ENCODE results near the gene ARFIP2. TPM values are rescaled to one million over a fixed set of nuclear protein-coding genes. Genes with fewer than 3 reads are reported as not detected.

ARFIP2 gene
- polyA plus RNA-seq, 3 donors: 65.5 to 74.7 (median 72.5) TPM

DNA sequence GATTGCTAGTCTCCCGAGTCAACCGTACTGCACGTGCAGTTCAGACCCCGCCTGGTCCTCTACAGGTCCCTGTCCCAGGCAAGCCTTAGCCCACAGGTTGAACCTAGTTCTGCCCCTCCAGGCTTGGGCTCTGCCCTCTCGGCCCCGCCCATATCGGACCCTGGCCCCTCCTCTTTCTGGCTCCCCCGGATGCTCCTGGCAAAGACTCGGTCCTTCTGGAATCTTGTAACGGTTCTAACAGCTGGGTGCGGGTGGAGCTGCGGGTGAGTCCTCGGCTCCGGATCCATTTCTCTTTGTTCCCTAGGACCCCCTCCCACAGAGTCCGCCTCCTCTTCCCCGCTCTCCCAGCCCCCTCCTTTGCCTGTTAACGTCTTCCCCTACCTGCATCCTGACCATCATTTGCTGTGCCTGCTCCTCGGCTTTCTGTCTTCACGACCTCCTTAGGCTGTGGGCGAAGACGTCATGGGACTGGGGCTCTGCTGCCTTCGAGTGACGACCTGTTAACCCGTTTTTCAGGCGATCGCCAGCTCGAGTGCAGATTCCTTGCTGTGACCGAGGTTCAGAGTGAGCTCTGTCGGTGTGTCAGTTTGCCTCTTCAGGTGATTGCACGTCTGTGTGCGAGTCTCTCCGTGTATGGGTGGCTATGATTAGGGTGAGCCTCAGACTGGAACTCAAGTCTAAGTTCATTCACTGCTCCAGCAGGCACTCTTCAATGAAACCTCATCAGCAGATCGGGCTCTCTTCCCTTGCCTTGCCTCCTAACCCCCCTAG is 16.1 kb upstream of the ARFIP2 start, which contains the start of gene DNHD1:
Gene DNHD1 (plus strand): TSS at position 212 of the 771 bp plus-strand sequence. CDS start 936 bp downstream, outside the sequence.
- DNase-seq (ENCODE audit: extremely low read depth in 1 of 11, low read depth in 9 of 11, low spot score in 4 of 11): no peak

DNA sequence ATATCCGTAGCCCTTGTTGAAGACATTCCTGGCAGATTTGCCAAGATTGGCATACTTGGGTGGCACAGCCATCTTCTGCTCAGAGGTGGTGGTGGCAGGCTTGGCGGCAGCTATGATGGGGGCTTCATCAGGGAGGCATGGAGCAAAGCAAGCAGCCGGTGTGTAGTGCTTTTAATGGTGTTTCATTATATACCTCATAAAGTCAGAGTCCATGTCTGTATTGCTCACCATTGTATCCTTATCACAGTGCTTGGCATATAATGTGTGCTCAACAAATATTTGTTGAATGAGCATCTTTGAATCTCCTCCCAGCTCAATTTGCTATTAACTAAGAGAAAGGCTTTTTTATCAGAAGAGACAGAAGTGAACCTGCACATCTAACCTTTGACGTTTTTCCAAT is 8.2 kb upstream of the ARFIP2 start:
- DNase-seq (ENCODE audit: extremely low read depth in 1 of 11, low read depth in 9 of 11, low spot score in 4 of 11): no peak

DNA sequence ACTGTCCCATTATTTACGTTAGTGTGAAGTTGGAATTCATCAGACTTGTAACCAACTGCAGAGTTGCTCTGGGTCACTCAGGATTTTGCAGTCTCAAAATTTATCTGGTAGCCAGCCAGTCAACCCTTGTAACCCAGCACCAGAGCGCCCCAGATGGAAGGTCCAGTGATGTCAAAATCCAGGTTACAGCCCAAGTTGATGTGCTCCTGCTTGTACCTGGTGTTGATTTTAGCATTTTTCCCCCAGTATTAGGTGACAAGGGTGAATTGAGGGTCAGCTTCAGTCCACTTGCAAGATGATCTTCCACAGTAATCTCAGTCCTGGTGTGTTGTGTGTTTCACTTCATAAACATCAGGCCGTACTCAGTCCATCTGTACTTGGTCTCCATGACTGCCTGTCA is 7.7 kb upstream of the ARFIP2 start:
- no peak for DNase-seq (ENCODE audit: extremely low read depth in 1 of 11, low read depth in 9 of 11, low spot score in 4 of 11)

DNA sequence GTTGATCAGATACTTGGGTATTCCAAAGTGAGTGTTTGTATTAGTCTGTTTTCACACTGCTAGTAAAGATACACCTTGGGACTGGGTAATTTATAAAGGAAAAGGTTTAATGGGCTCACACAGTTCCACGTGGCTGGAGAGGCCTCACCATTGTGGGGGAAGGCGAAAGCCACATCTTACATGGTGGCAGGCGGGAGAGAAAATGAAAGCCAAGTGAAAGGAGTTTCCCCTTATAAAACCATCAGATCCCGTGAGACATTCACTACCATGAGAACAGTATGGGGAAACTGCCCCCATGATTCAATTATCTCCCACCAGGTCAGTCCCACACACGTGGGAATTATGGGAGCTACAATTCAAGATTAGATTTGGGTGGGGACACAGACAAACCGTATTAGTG is 7.2 kb upstream of the ARFIP2 start:
- no peak for DNase-seq (ENCODE audit: extremely low read depth in 1 of 11, low read depth in 9 of 11, low spot score in 4 of 11)

DNA sequence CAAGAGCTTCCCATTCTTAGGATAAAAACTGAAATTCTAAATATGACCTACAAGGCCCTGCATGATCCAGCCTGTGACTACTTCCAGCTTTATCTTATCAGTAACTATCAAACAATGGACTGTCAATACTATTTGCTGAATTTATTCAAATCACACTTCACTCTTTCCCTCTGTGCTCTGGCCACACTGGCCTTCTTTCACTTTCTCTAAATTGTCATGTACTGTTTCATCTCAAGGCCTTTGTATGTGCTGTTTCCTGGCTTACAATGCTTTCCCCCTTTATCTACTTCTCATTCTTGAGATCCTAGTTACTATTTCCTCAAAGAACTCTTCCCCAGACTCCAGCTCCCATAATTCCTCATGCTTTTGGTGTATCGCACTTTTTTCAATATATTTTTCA is 5.8 kb upstream of the ARFIP2 start:
- no peak for DNase-seq (ENCODE audit: extremely low read depth in 1 of 11, low read depth in 9 of 11, low spot score in 4 of 11)

DNA sequence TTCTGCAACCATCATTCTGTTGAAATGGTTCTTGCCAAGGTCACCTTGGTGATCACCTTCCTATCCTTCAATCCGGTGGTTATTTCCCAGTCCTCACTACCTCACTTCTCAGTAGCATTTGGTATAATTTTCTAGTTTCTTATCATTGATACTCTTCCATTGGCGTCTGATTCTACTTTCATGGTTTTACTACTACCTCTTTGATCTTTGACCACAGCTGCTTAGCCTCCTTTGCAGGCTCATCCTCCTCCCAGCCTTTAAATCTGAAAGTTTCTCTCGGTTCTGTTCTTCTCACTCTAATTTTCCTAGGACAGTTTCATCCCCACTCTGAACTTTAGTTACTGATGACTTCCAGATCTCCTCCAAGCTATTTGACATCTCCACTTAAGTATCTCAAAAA is 5.1 kb upstream of the ARFIP2 start:
- no peak for DNase-seq (ENCODE audit: extremely low read depth in 1 of 11, low read depth in 9 of 11, low spot score in 4 of 11)

DNA sequence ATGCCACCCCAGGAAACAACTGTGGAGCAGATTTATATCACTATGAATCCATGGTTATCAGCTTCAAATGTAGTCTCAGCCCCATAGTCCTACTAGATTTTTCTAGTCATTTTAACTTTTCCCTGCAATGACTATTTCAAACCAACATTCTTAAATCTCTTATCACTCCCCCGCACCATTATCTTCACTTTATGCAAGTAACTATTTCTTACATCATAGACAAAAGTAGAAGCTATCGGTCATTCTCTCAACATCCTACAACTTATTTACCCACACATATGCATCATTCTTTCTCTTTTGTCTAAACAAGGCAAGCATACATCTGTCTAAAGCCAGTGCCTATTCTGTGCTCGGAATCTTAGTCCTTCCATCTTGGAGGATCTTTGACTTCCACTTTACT is 4.5 kb upstream of the ARFIP2 start:
- no peak for DNase-seq (ENCODE audit: extremely low read depth in 1 of 11, low read depth in 9 of 11, low spot score in 4 of 11)

DNA sequence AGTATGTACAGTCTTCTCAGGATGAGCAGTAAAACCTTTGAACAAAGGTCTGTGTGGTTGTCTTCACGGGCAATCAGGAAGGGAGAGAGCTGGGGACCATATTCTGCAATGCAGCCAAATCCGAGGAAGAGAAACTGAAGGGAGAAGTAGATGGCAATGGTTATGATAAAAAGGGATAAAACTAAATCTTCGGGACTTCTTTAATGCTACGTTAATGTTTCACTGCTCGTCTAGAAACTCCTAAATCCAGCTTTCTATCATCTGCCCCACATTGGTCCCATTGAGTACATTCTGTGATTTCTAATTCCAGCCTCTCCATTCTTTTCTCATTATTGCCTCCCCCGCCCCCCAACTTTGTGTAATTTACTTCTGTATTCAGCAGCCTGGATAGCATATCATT is 1.9 kb upstream of the ARFIP2 start:
- no peak for DNase-seq (ENCODE audit: extremely low read depth in 1 of 11, low read depth in 9 of 11, low spot score in 4 of 11)

DNA sequence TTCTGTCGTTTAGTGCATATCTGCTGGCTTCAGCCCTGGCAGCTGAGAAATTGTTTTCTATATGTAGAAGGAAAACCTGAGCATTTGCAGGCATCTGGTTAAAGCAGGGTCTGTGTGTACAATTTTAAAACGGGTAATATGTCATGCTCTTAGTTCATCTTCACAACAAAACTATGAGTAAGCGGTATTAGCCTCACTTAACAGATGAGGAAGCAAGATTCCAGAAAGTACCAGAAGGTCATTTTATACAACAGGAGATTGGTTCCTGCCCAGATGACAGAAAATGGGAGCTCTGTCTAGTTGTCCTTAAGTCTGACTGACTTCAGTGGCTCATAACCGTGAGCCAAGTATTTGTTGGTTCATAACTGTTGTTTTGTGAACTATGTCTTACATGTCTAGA is 1.3 kb upstream of the ARFIP2 start:
- no peak for DNase-seq (ENCODE audit: extremely low read depth in 1 of 11, low read depth in 9 of 11, low spot score in 4 of 11)

DNA sequence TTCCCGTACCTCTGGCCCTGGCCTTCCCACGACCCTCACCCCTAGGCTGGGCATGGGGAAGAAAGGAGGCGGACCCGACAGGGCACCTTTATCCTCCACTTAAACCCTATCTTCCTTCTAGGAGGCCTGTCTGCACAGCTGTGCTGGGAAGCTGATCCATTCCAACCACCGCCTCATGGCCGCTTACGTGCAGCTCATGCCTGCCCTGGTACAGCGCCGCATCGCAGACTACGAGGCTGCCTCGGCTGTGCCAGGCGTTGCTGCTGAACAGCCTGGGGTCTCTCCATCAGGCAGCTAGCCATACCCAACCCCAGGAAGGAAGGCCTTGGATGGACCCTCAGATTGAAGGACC is 769 bp upstream of the ARFIP2 start:
- no peak for DNase-seq (ENCODE audit: extremely low read depth in 1 of 11, low read depth in 9 of 11, low spot score in 4 of 11)

DNA sequence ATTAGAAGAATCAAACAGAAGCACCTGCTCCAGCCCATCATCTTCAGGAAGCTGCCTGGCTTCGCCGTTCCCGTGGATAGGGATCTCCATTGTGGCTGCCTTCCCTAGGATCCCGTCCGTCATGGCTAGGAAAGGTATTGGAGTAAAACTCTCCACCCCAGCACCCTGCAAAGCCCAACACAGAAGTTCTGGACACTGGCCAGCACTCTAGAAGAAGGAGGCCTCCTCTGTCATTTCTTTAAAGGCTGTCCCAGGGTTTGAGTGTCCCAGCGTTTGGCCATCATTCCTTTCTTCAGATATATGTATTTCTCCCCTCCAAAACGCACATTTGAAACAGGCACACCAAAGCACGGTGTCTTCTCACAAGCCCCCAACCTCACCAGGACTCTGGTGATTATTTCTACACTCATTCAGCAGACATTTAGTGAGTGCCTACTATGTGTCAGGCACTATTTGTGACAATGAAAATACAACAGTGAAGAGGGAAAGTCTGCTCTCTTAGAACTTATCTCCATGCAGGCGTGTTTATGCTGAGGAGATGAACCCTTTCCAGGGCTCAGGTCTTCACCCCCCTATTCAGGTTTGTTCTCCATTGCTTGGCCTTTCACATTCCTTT is 724 bp downstream of the ARFIP2 start:
- DNase-seq (ENCODE audit: extremely low read depth in 1 of 11, low read depth in 9 of 11, low spot score in 4 of 11): no peak

DNA sequence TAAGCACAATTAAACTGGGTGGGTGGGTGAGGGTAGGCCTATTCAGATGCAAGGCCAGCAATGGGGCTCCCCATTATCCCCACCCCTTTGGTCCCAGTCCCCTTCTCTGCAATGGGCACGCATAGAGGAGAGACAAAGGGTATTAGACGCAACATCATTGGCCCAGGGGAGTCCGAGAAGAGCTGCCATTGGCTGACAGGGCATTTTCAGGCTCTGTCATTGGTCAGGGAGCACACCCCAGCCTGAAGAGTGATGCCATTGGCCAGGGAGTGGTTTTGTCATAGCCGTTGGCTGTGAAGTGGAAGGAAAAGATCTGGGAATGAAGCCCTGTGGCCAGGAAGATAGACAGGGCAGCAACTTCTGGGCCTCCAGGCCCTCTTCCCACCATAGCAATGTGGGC is 4.6 kb downstream of the ARFIP2 start:
- no peak for DNase-seq (ENCODE audit: extremely low read depth in 1 of 11, low read depth in 9 of 11, low spot score in 4 of 11)

DNA sequence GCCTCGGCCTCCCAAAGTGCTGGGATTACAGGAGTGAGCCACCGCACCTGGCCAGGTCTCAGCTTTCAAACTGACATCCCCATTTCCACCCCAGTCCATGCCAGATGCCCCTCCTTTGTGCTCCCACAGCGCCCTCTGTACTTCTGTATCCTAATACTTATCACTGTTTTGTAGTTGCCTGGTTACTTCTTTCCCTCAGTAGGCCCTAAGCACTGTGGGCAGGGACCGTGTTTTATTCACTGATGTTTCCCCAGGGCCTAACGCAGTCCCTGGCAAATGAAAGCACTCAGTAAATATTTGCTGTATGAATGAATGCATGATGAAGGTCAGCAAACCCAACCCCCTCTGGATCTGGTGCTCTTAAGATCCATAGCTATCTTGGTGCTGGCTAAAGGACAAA is 5.2 kb downstream of the ARFIP2 start:
- DNase-seq (ENCODE audit: extremely low read depth in 1 of 11, low read depth in 9 of 11, low spot score in 4 of 11): no peak

DNA sequence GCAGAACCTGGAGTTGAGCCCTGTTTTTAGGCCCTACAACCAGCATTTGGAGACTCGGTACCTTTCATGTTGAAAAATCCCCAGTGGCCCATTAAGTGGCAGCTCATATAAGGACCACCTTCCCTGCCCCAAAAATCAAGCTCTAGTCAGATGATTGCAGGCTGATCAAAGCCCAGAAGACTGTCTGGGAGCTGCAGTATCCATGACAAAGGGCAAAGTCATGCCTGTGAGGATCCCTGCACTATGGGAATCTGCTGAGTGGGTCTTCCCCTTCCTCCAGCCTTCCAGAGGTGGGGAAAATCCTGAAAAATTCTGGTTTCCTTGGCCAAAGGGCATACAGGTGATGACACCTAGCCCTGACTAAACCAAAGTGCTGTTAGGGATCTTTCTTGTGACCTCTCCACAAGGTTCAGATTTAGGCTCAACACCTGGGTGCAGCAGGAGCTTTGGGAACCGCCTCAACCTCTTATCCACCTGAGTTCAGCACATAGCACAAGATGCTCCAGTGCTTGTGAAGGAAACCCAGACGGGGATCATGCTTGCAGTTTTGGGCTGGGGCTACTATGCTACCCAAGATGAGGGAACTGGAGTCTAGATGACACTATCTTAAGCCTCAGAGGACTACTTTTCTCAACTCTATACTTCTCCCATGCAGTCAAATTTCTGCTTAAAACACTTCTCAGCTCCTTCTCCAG is 6.2 kb downstream of the ARFIP2 start:
- DNase-seq (ENCODE audit: extremely low read depth in 1 of 11, low read depth in 9 of 11, low spot score in 4 of 11): no peak

DNA sequence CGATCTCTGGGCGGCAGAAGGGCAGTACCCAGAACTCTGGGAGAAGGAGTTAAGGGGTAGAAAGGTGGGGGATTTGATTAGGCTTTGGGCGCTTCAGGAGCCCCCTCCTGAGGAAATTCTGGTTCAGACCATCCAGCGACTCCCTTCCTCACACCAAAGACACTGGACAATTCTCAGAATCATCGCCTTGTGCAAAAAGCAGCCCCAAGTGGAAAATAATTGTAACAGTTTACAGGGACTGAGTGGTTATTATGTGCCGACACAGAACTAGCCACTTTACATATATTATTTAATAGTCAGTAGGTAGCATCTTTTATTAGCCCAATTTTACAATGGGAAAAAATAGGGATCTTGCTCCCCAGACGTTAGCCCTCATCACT is 6.7 kb downstream of the ARFIP2 start:
- no peak for DNase-seq (ENCODE audit: extremely low read depth in 1 of 11, low read depth in 9 of 11, low spot score in 4 of 11)

DNA sequence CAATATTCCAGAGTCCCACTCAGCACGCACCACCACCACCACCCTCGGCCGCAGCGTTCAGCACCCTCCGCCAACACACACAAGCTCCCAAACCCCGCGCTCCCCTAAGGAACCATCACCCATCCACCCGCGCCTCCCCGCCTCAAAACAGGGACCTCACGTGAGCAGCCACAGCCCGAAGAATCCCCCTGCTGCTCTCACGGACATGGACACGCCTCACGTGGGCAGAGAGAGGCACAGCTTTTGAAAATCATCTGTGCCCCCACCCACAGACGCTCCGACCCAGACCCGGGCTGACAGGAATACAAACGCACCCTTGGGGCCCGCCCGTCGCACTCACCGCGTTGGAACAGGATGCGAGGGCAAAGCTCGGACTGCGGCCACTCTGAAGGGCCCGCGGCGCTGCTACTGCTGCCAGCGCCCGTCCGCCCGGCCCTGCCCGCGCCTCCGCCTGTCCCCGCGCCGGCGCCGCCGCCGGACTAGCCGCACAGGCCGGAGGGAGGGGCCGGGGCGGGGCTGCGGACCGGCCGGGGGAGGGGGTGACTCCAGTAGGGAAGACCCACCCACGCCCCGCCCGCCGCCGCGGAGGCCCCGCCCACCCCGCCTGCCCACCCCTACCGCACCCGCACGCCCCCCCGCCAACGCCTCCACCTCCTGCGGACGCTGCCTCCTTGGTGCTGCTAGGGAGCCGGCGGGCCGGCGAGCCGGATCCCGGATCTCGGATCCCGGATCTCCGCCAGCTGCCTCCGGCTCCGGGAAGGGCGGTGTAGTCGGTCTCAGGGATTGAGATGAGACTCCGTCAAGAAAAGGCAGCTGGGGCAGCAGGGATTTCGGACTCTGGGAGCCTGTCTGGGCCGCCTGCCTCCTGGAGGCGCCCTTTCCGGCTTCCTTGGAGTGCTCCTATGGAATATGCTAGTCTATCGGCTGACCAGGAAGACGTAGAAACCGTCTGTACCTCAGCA is 7.4 kb downstream of the ARFIP2 start, which contains the start of gene TRIM3:
Gene TRIM3 (minus strand): TSS at position 491 of the 962 bp plus-strand sequence. CDS start 8,246 bp downstream, outside the sequence.
- DNase-seq (ENCODE audit: extremely low read depth in 1 of 11, low read depth in 9 of 11, low spot score in 4 of 11): peak in 10 of 11 donors; percentile 68 to 87 (median 81)

DNA sequence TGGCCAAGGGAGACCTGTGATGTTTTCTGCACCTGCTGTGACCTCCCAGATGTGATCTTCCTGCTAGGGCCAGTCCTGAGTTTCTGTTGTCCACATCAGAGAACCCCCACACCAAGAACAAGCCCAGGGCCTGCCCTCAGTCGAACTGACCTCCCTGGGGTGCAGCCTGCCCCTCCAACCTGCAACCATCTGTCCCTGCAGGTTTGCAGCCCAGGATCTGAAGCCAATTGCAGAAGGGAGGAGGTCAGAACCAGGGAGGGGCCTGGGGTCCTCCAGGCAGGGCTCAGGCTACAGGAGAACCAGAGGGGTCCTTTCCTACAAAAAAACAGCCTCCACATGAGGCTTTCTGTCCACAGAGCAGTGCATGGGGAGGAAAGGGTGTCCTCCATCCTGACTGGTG is 8.2 kb downstream of the ARFIP2 start:
- no peak for DNase-seq (ENCODE audit: extremely low read depth in 1 of 11, low read depth in 9 of 11, low spot score in 4 of 11)

DNA sequence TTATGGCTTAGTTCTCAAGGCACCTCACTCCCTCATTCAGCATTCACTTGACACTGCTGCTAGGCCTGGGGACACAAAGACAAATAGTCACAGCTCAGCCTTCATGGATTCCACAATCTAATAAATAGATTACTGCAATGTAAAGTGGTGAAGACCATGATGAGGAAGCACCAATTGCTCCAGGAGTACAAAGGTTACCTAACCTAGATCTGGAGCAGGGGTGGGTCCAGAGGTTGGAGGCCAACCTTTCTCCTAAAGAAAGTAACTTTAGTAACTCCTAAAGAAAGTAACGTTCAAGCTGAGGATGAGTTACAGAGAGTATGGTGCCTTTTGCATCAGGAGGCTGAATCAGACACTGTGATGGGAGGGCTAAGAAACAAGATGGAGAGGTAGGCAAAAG is 11.5 kb downstream of the ARFIP2 start:
- no peak for DNase-seq (ENCODE audit: extremely low read depth in 1 of 11, low read depth in 9 of 11, low spot score in 4 of 11)
